Fibroblast of villous mesenchyme (primary cell): ENCODE measurements around the gene ZNF655. TPM values are rescaled to one million over a fixed set of nuclear protein-coding genes. Genes with fewer than 3 reads are reported as not detected.

Experiments used
- DNase-seq: peaks from one replicate; pipeline ENCODE4 v3.0.0-alpha.2; 2010; ENCODE audit warnings: low read depth
- H3K4me3 ChIP-seq: 2 replicates; pipeline ENCODE4 v1.5.1; 2011; ENCODE audit warnings: low read depth, mild to moderate bottlenecking, low read length
- CTCF ChIP-seq: IDR thresholded peaks from 2 replicates; pipeline ENCODE4 v1.5.1; 2012; ENCODE audit warnings: low read depth, mild to moderate bottlenecking, low read length; ENCODE audit not compliant: insufficient read depth
- total RNA-seq: library from RNA; depleted of rRNA; stranded (reverse); fragments of >200 nt; gene quantifications from 2 replicates; pipeline ENCODE4 v1.2.3, GENCODE V29; 2012

The ZNF655 gene
- total RNA-seq: 75.7 and 88.5 TPM in 2 replicates

- peak; percentile 93 for DNase-seq
Observed at GRCh38 chr7:99558306-99559174, at the start of gene ZNF655. ZNF655 (plus strand) TSS chr7:99558642; CDS start chr7:99560560, 1,918 bp downstream.

DNA sequence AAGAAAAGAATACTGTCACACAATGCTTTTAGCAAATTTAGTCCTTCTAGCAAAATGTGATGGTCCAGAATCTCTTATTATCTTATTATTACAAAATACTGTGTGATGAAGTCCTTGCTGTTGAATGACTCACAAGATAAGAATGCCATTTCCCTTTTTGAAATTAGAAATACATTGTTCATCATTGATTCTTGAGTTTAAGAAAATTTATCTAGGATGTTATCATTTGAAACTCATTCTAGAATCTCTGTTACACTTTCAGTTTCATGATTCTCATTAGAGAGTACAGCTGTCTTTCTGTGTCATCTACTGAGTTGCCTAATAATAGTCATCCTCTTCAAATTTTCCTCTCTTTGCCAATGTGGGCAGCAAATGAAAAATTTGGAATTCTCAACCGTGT is 44.4 kb upstream of the ZNF655 start:
- H3K4me3 ChIP-seq: no peak overlapping the region
- no peak for DNase-seq
- TF ChIP-seq CTCF: no peak

More at GRCh38 chr7:99558306-99559174, at the start of gene ZNF655:
- no peak for TF ChIP-seq CTCF
- H3K4me3 ChIP-seq: peak within 1 kb of the TSS; percentile 92

GRCh38 chr7:99521399-99521798 is 37.0 kb upstream of the ZNF655 start:
- no peak for DNase-seq
- H3K4me3 ChIP-seq: no peak overlapping the region
- no peak for TF ChIP-seq CTCF

- DNase-seq: peak; percentile 12
- H3K4me3 ChIP-seq: no peak overlapping the region
- TF ChIP-seq CTCF: peak; percentile 40
Observed at GRCh38 chr7:99525713-99526440, 32.6 kb upstream of the ZNF655 start.

GRCh38 chr7:99531354-99531765 is 27.1 kb upstream of the ZNF655 start:
- H3K4me3 ChIP-seq: no peak overlapping the region
- DNase-seq: peak; percentile 11
- no peak for TF ChIP-seq CTCF

- H3K4me3 ChIP-seq: no peak overlapping the region
- DNase-seq: no peak
- no peak for TF ChIP-seq CTCF
Observed at GRCh38 chr7:99535667-99536066, 22.8 kb upstream of the ZNF655 start.
